A549 treated with CpdA at 1 μM for 4 hours (cell line): ENCODE results near the gene RGL4. TPM values are rescaled to one million over a fixed set of nuclear protein-coding genes. Genes with fewer than 3 reads are reported as not detected.

Source experiments
- total RNA-seq: library from RNA; stranded (reverse); fragments of 200-300 nt; extraction: Qiagen RNA extraction; gene quantifications from 5 replicates; pipeline ENCODE4 v1.2.3, GENCODE V29; 2022; ENCODE audit warnings: low read depth

Gene RGL4
- total RNA-seq, result not detected in 5 replicates

GRCh38 chr22:23690713-23691112 lies at the start of gene RGL4:
TSS of gene RGL4 (plus strand) at chr22:23691013. CDS start at chr22:23692031, 1,018 bp downstream.

Other genes starting within 250 kb of the RGL4 start
- not detected in 5 replicates for gene IGLL1, start 110.7 kb upstream of the RGL4 start, total RNA-seq
- 0.18 to 0.50 TPM (median 0.26 TPM) in 3 of 5 replicates, not detected in the others for gene DRICH1, start 58.7 kb upstream of the RGL4 start, total RNA-seq
- gene ZNF70, start 60.1 kb downstream of the RGL4 start, total RNA-seq, result 0.86 to 1.2 TPM (median 1.0 TPM) in 5 replicates
- 0.39 to 1.6 TPM (median 0.79 TPM) in 4 of 5 replicates, not detected in the other for gene VPREB3, start 63.4 kb downstream of the RGL4 start, total RNA-seq
- not detected in 5 replicates for gene C22orf15, start 72.0 kb downstream of the RGL4 start, total RNA-seq
- 75.0 to 180 TPM (median 165 TPM) in 5 replicates for gene CHCHD10, start 77.0 kb downstream of the RGL4 start, total RNA-seq
- gene MMP11, start 81.8 kb downstream of the RGL4 start, total RNA-seq, result 0.09 to 0.18 TPM (median 0.12 TPM) in 4 of 5 replicates, not detected in the other
- gene SMARCB1, start 96.0 kb downstream of the RGL4 start, total RNA-seq, result 51.1 to 56.6 TPM (median 55.8 TPM) in 5 replicates
- gene DERL3, start 148.0 kb downstream of the RGL4 start, total RNA-seq, result 0.22 to 0.64 TPM (median 0.52 TPM) in 5 replicates
- 7.6 to 9.9 TPM (median 9.5 TPM) in 5 replicates for gene SLC2A11, start 166.9 kb downstream of the RGL4 start, total RNA-seq
- gene MIF, start 203.4 kb downstream of the RGL4 start, total RNA-seq, result 464 to 961 TPM (median 856 TPM) in 5 replicates